Osteoblast (primary cell): ENCODE data around the gene ANKRD7. TPM values are rescaled to one million over a fixed set of nuclear protein-coding genes. Genes with fewer than 3 reads are reported as not detected.

Experiments
- DNase-seq: peaks from one replicate; pipeline ENCODE4 v3.0.0; 2011; ENCODE audit warnings: low spot score, mixed read lengths; ENCODE audit not compliant: insufficient read length; ENCODE audit errors: missing footprints
- H2AFZ ChIP-seq: 2 replicates; pipeline ENCODE4 v1.6.0; 2011; ENCODE audit warnings: mild to moderate bottlenecking, low read length
- H3K27ac ChIP-seq: 2 replicates; pipeline ENCODE4 v1.5.1; 2011; ENCODE audit warnings: mild to moderate bottlenecking, low read depth, low read length, moderate library complexity
- H3K27me3 ChIP-seq: 2 replicates; pipeline ENCODE4 v1.6.0; 2012; ENCODE audit warnings: mild to moderate bottlenecking, control low read depth, inconsistent platforms, low read length, moderate library complexity; ENCODE audit not compliant: insufficient read depth
- H3K36me3 ChIP-seq: 2 replicates; pipeline ENCODE4 v1.5.1; 2011; ENCODE audit warnings: mild to moderate bottlenecking, low read length, control low read depth, moderate library complexity; ENCODE audit not compliant: insufficient read depth
- H3K4me1 ChIP-seq: 2 replicates; pipeline ENCODE4 v1.5.1; 2011; ENCODE audit warnings: mild to moderate bottlenecking, low read length, control low read depth, moderate library complexity; ENCODE audit not compliant: insufficient read depth
- H3K4me2 ChIP-seq: 2 replicates; pipeline ENCODE4 v1.6.0; 2011; ENCODE audit warnings: mild to moderate bottlenecking, low read length; ENCODE audit not compliant: insufficient read depth
- H3K4me3 ChIP-seq: fragments of 200-600 bp; sonication (generic); 3 replicates; pipeline ENCODE4 v1.5.1; 2012; ENCODE audit warnings: mild to moderate bottlenecking, low read length, inconsistent platforms; ENCODE audit not compliant: insufficient read depth
- H3K79me2 ChIP-seq: 2 replicates; pipeline ENCODE4 v1.6.0; 2012; ENCODE audit warnings: mild to moderate bottlenecking, low read length, control low read depth, inconsistent platforms; ENCODE audit not compliant: insufficient read depth
- H3K9me3 ChIP-seq: 2 replicates; pipeline ENCODE4 v1.5.1; 2011; ENCODE audit warnings: low read depth, low read length, control low read depth
- H4K20me1 ChIP-seq: 2 replicates; pipeline ENCODE4 v1.6.0; 2012; ENCODE audit warnings: mild to moderate bottlenecking, low read length, control low read depth; ENCODE audit not compliant: insufficient read depth
- total RNA-seq: library from RNA; depleted of rRNA; stranded (reverse); fragments of >200 nt; gene quantifications from 2 replicates; pipeline ENCODE4 v1.2.3, GENCODE V29; 2012
- TF ChIP-seq, protein P1 (sequence below): IDR thresholded peaks from 2 replicates; pipeline ENCODE4 v1.5.1; 2011; ENCODE audit warnings: mild to moderate bottlenecking, low read depth, low read length, moderate library complexity; ENCODE audit errors: extremely low read depth

Gene ANKRD7
- total RNA-seq, 1 donor, result 3.3 TPM

DNA sequence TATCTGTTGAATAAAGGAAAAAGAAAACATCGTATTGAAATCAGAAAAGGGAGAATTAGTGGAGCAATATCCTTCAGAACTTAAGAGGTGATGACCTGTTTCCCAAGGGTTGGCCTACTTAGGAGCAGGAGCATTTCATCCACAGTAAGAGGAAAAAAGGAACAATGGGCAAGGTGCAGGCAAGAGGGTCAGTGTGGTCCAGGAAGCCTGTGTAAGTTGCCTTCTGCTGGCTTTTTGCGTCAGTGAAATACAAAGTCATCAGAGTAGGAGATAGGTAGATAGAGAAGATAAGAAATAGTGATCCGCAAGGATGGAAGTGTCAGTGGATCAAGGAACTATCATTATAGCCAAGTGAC is 5.4 kb upstream of the ANKRD7 start:
- Histone ChIP-seq H2AFZ (no peak overlapping the region), H4K20me1 (no peaks in the 10 kb centered on the region), H3K36me3 (no peaks in the 10 kb centered on the region), H3K79me2 (no peaks in the 10 kb centered on the region), H3K27me3 (no peaks in the 10 kb centered on the region), H3K27ac (no peak overlapping the region), H3K4me2 (no peak overlapping the region), H3K4me1 (peaks cover 5% of the 10 kb centered on the region), H3K9me3 (no peaks in the 10 kb centered on the region), H3K4me3 (no peak overlapping the region)
- no peak for DNase-seq
- TF ChIP-seq, protein P1, sequence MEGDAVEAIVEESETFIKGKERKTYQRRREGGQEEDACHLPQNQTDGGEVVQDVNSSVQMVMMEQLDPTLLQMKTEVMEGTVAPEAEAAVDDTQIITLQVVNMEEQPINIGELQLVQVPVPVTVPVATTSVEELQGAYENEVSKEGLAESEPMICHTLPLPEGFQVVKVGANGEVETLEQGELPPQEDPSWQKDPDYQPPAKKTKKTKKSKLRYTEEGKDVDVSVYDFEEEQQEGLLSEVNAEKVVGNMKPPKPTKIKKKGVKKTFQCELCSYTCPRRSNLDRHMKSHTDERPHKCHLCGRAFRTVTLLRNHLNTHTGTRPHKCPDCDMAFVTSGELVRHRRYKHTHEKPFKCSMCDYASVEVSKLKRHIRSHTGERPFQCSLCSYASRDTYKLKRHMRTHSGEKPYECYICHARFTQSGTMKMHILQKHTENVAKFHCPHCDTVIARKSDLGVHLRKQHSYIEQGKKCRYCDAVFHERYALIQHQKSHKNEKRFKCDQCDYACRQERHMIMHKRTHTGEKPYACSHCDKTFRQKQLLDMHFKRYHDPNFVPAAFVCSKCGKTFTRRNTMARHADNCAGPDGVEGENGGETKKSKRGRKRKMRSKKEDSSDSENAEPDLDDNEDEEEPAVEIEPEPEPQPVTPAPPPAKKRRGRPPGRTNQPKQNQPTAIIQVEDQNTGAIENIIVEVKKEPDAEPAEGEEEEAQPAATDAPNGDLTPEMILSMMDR, result no peak

DNA sequence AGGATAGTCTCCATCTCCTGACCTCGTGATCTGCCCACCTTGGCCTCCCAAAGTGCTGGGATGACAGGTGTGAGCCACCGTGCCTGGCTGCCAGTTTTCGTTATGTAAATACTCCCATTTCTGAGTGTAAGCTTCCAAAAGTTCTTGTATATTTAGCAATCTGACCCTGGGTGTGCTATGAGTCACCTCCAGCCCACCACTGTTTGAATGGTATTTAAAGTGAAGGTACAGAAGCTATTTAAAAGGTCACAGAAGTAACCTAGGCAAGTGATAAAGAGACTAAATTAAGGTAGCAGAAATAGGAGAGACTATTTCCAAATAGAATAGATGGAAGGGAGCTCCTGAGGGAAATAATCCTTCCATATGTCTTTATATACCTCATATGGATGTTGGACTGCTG is 3.9 kb upstream of the ANKRD7 start:
- Histone ChIP-seq H3K79me2 (no peaks in the 10 kb centered on the region), H4K20me1 (no peaks in the 10 kb centered on the region), H3K27ac (no peak overlapping the region), H3K9me3 (no peaks in the 10 kb centered on the region), H3K4me3 (no peak overlapping the region), H3K27me3 (no peaks in the 10 kb centered on the region), H3K36me3 (no peaks in the 10 kb centered on the region), H3K4me1 (no peaks in the 10 kb centered on the region), H3K4me2 (no peak overlapping the region), H2AFZ (no peak overlapping the region)
- no peak for DNase-seq
- TF ChIP-seq, protein P1, result no peak

DNA sequence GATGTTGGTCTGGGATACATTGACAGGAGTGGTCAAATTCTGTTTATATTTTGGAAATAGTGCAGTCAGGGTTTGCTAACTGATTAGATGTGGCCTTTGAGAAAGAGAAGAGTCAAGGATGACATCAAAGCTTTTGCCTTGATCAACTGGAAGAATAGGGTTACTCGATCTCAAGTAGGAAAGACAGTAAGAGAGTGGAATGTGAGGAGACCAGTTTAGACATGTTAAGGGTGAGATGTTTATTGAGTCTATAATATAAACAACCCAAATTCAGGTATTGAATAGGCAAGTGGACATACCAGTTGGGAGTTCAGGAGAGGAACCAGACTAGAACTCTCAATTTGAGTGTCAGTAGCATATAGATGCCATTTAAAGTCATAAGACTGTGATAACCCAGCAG is 1.9 kb upstream of the ANKRD7 start:
- Histone ChIP-seq H3K27me3 (no peaks in the 10 kb centered on the region), H3K4me1 (no peaks in the 10 kb centered on the region), H3K4me2 (no peak overlapping the region), H3K9me3 (no peaks in the 10 kb centered on the region), H3K36me3 (no peaks in the 10 kb centered on the region), H3K79me2 (no peaks in the 10 kb centered on the region), H3K4me3 (no peak overlapping the region), H4K20me1 (no peaks in the 10 kb centered on the region), H3K27ac (no peak overlapping the region), H2AFZ (no peak overlapping the region)
- TF ChIP-seq, protein P1, result no peak
- no peak for DNase-seq

DNA sequence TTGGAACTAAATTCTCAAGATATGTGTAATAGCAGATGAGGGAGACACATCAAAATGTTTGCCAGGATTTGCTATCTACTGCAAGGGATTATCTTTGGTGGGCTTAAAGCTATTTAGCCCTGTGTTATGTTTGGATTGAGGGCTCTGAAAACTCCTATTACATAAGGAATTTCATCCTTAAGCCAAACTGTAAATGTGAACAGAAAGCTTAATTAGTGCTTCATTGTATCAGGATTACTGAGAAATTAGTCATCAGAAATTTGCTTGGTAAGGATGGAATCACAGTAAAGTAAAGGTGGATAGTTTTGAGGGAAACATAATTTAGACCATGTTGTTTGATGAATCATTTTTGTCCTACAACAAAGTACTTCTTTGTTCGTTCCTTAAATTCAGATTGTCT is 8.3 kb downstream of the ANKRD7 start:
- H3K9me3 ChIP-seq, result no peaks in the 10 kb centered on the region
- TF ChIP-seq, protein P1, result no peak
- H2AFZ ChIP-seq, result no peak overlapping the region
- no peaks in the 10 kb centered on the region for H3K27me3 ChIP-seq
- no peak overlapping the region for H3K4me2 ChIP-seq
- no peaks in the 10 kb centered on the region for H3K36me3 ChIP-seq
- no peak overlapping the region for H3K4me3 ChIP-seq
- DNase-seq, result no peak
- no peaks in the 10 kb centered on the region for H3K79me2 ChIP-seq
- H3K4me1 ChIP-seq, result no peaks in the 10 kb centered on the region
- no peak overlapping the region for H3K27ac ChIP-seq
- no peaks in the 10 kb centered on the region for H4K20me1 ChIP-seq
